ENCODE measurements around the gene MMADHC.

Gene MMADHC

GRCh38 chr2:149526689-149527088, 60.9 kb downstream of the MMADHC start:
- in situ Hi-C loops (cut with MboI; ENCODE audit: low sequenced_read_pairs): no loop called here
- H3K36me3 ChIP-seq (replicated peaks): no peaks in the 10 kb centered on the region
- H3K9me3 ChIP-seq: no peaks in the 10 kb centered on the region
- no peaks in the 10 kb centered on the region for H3K4me1 ChIP-seq
- H3K4me3 ChIP-seq: no peak overlapping the region
- H3K27me3 ChIP-seq (ENCODE audit: low read depth): 0 out of 2 replicates have a peak, but pooled peaks cover 2% of the 10 kb centered on the region
- DNase-seq (ENCODE audit: low spot score in 2 of 2): no peak

- no peaks in the 10 kb centered on the region for H3K9me3 ChIP-seq
- DNase-seq (ENCODE audit: low spot score in 2 of 2): no peak
- no peaks in the 10 kb centered on the region for H3K4me1 ChIP-seq
- H3K27me3 ChIP-seq (ENCODE audit: low read depth): 0 out of 2 replicates have a peak, but pooled peaks cover 2% of the 10 kb centered on the region
- no peaks in the 10 kb centered on the region for H3K36me3 ChIP-seq (replicated peaks)
- in situ Hi-C loops (cut with MboI; ENCODE audit: low sequenced_read_pairs): no loop called here
- no peak overlapping the region for H3K4me3 ChIP-seq
Measured at GRCh38 chr2:149525323-149525722, 62.3 kb downstream of the MMADHC start.
